B cell (primary cell): ENCODE data around the gene ATAD3B. TPM values are rescaled to one million over a fixed set of nuclear protein-coding genes. Genes with fewer than 3 reads are reported as not detected.

ENCODE experiments used
- ATAC-seq: fragments of 200-7000 bp; cut with Tn5 transposase; one replicate; pipeline ENCODE4 v1.10.0; 2021; ENCODE audit warnings: low read depth, mild to moderate bottlenecking, moderate number of reproducible peaks, moderate library complexity
- CTCF ChIA-PET: fragments of 350-600 bp; sonication (Branson Sonifier 250); formaldehyde crosslinking; loops from one replicate; lab custom pipeline; 2021; ENCODE audit warnings: antibody characterized with exemption, inconsistent platforms; lab: Charles Lee
- POLR2A ChIA-PET: fragments of 350-600 bp; sonication (Branson Sonifier 250); formaldehyde crosslinking; loops from one replicate; lab custom pipeline; 2021; ENCODE audit warnings: antibody characterized with exemption; lab: Charles Lee
- DNase-seq: peaks from one replicate; pipeline ENCODE4 v3.0.0; 2013
- H2AFZ ChIP-seq: 2 replicates; pipeline ENCODE4 v1.6.1; 2012; ENCODE audit warnings: mild to moderate bottlenecking, low read depth, low read length; ENCODE audit not compliant: insufficient read depth, poor library complexity, severe bottlenecking
- H3K27ac ChIP-seq, 2 donors: 1 replicate in 1 of 2; 2 replicates in 1 of 2; pipeline ENCODE4 v1.5.1; 2012 to 2013; ENCODE audit warnings: low read length in 2 of 2, mild to moderate bottlenecking in 2 of 2, moderate library complexity in 1 of 2
- H3K27me3 ChIP-seq, 4 experiments: fragments of 200-600 bp in 1 of 4; sonication (generic) in 1 of 4; replicated peaks in 1 of 4; 1 replicate in 2 of 4; 2 replicates in 2 of 4; pipeline versions ENCODE4 v1.6.1 to v1.7.0; 2013 to 2016; ENCODE audit warnings: low read length in 3 of 4, mild to moderate bottlenecking in 2 of 4, mixed read lengths in 1 of 4, moderate library complexity in 1 of 4; ENCODE audit not compliant: insufficient read depth in 4 of 4, control insufficient read depth in 3 of 4; ENCODE audit errors: control extremely low read depth in 1 of 4
- H3K36me3 ChIP-seq, 2 experiments: replicated peaks in 1 of 2; 1 replicate in 1 of 2; 2 replicates in 1 of 2; pipeline versions ENCODE4 v1.6.1 to v1.7.1; 2013; ENCODE audit warnings: low read length in 1 of 2; ENCODE audit not compliant: insufficient read depth in 2 of 2, control insufficient read depth in 1 of 2; ENCODE audit errors: control extremely low read depth in 1 of 2, extremely low read depth in 1 of 2
- H3K4me1 ChIP-seq, 2 donors: fragments of 200-600 bp in 1 of 2; sonication (generic) in 1 of 2; 1 replicate in 1 of 2; 2 replicates in 1 of 2; pipeline versions ENCODE4 v1.5.1 to v1.6.1; 2013 to 2017; ENCODE audit warnings: low read length in 2 of 2; ENCODE audit not compliant: control insufficient read depth in 2 of 2, insufficient read depth in 2 of 2
- H3K4me2 ChIP-seq: replicated peaks from 2 replicates; pipeline ENCODE3; 2012; ENCODE audit warnings: mild to moderate bottlenecking, low read depth, low read length; ENCODE audit not compliant: poor library complexity, severe bottlenecking
- H3K4me3 ChIP-seq, 5 experiments: fragments of 200-600 bp in 1 of 5; sonication (generic) in 1 of 5; 1 replicate in 3 of 5; 2 replicates in 2 of 5; pipeline versions ENCODE4 v1.5.1 to v1.7.0; 2011 to 2016; ENCODE audit warnings: low read length in 4 of 5, mild to moderate bottlenecking in 4 of 5, low read depth in 2 of 5, control low read depth in 1 of 5, moderate library complexity in 1 of 5; ENCODE audit not compliant: insufficient read depth in 1 of 5; ENCODE audit errors: control extremely low read depth in 1 of 5, extremely low read depth in 1 of 5
- H3K79me2 ChIP-seq: fragments of 200-600 bp; sonication (generic); one replicate; pipeline ENCODE4 v1.6.0; 2016; ENCODE audit warnings: low read length; ENCODE audit not compliant: control insufficient read depth, insufficient read depth
- H3K9ac ChIP-seq: fragments of 200-600 bp; sonication (generic); 2 replicates; pipeline ENCODE4 v1.6.1; 2017; ENCODE audit warnings: mild to moderate bottlenecking, low read length, moderate library complexity
- H3K9me3 ChIP-seq, 3 donors: one replicate each; pipeline versions ENCODE4 v1.6.1 to v1.7.1; 2013; ENCODE audit warnings: low read length in 2 of 3; ENCODE audit not compliant: control insufficient read depth in 2 of 3, insufficient read depth in 1 of 3; ENCODE audit errors: control extremely low read depth in 1 of 3
- H4K20me1 ChIP-seq: 2 replicates; pipeline ENCODE4 v1.6.0; 2012; ENCODE audit warnings: mild to moderate bottlenecking, low read length; ENCODE audit not compliant: insufficient read depth, control insufficient read depth, poor library complexity, severe bottlenecking
- H3K27ac Mint-ChIP-seq: one replicate; pipeline ENCODE4 v1.8.0; 2021; ENCODE audit warnings: mixed read lengths
- H3K27me3 Mint-ChIP-seq: one replicate; pipeline ENCODE4 v1.8.0; 2021; ENCODE audit warnings: mixed read lengths
- H3K4me1 Mint-ChIP-seq: one replicate; pipeline ENCODE4 v1.8.0; 2021; ENCODE audit warnings: mixed read lengths
- H3K4me3 Mint-ChIP-seq: one replicate; pipeline ENCODE4 v1.8.0; 2021; ENCODE audit warnings: mixed read lengths
- H3K9me3 Mint-ChIP-seq: one replicate; pipeline ENCODE4 v1.8.0; 2022; ENCODE audit warnings: mixed read lengths; ENCODE audit not compliant: insufficient read depth
- EZH2 ChIP-seq: IDR thresholded peaks from 2 replicates; pipeline ENCODE4 v1.6.1; 2012; ENCODE audit warnings: borderline replicate concordance, low read depth, mild to moderate bottlenecking, moderate library complexity, low read length; ENCODE audit not compliant: insufficient read depth, poor library complexity, severe bottlenecking
- WGBS: methylation state at CpG from one replicate; pipeline ENCODE4 v1.1.5; 2013; ENCODE audit warnings: missing lambda C conversion rate; ENCODE audit not compliant: insufficient coverage; 5-methylcytosine and 5-hydroxymethylcytosine counted together
- intact Hi-C: fragments of 100-400 bp; cut with micrococcal nuclease; formaldehyde crosslinking; loops from one replicate; pipeline ENCODE4 v1.10.0; 2022
- polyA plus RNA-seq: library from polyadenylated mRNA; depleted of rRNA; stranded (reverse); fragments of >200 nt; gene quantifications from 2 replicates; pipeline ENCODE4 v1.2.3, GENCODE V29; 2012
- total RNA-seq, 2 donors: library from RNA; stranded (reverse); fragments of 120-200 nt in 1 of 2; gene quantifications; 1 replicate in 1 of 2; 2 replicates in 1 of 2; pipeline versions ENCODE4 v1.2.3 to v1.2.4, GENCODE V29; 2013 to 2022
- TF ChIP-seq, protein P1 (sequence below): fragments of 200-600 bp; IDR thresholded peaks from one replicate; pipeline ENCODE4 v1.8.0; 2022; ENCODE audit warnings: antibody characterized with exemption, mild to moderate bottlenecking

The ATAD3B gene
- total and polyA plus RNA-seq, 2 donors (not counting 1 experiment from before 2014, with no cell fraction given), result 50.9 to 51.5 TPM

DNA sequence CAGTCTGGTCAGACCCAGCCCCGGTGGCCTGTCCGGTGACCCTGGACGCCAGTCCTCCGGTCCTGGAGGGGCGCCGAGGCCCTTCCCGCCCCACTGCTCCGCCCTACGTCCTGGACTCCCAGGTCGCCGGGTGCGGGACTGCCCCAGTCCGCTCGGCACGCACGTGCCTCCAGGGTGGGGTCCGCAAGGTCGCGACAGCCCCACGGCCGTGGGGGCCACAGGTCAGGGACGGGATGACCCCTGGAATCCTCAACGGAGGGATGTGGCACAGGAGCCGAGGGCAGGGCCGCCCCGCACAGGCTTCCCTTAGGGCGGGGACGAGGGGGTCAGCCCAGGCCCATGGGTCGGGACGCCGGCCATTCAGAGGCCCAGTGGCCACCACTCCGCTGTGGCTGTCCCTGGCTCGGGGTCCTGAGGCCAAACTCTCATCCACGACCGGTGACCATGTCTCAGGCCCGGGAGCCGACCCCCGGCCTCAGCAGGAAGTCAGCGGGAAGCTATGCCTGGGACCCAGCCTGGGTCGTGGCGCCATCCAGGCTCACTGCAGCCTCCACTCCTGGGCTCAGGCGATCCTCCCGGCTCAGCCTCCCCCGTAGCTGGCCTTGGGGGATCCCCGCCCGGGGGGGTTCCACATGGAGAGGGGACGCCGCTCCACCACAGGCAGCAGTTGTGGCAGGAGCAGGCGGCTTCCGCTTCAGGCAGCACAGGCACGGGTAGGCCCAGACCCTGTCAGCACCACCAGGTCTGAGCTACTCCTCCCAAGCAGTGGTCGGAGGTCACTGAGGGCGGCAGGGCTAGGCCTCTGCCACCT is 69.5 kb downstream of the ATAD3B start:
- intact Hi-C loops, result no loop called here
- Histone ChIP-seq H3K4me3 (peak overlapping the region in 3 of 5 experiments; percentile 20 to 29 (median 29)), H3K4me1 (peaks cover 6 to 11% of the 10 kb centered on the region in 2 donors), H3K4me2 (peak overlapping the region; percentile 84), H3K27ac (no peak overlapping the region), H3K9ac (no peak overlapping the region), H2AFZ (no peak overlapping the region), H3K36me3 (peaks cover 0 to 20% of the 10 kb centered on the region in 2 experiments), H4K20me1 (peaks cover 27% of the 10 kb centered on the region), H3K9me3 (no peaks in the 10 kb centered on the region), H3K27me3 (peaks cover 0 to 7% (median 1%) of the 10 kb centered on the region in 4 experiments), H3K79me2 (peaks cover 43% of the 10 kb centered on the region)
- H3K4me3 Mint-ChIP-seq, result peak overlapping the region; percentile 66
- no peak for TF ChIP-seq EZH2
- TF ChIP-seq, protein P1, sequence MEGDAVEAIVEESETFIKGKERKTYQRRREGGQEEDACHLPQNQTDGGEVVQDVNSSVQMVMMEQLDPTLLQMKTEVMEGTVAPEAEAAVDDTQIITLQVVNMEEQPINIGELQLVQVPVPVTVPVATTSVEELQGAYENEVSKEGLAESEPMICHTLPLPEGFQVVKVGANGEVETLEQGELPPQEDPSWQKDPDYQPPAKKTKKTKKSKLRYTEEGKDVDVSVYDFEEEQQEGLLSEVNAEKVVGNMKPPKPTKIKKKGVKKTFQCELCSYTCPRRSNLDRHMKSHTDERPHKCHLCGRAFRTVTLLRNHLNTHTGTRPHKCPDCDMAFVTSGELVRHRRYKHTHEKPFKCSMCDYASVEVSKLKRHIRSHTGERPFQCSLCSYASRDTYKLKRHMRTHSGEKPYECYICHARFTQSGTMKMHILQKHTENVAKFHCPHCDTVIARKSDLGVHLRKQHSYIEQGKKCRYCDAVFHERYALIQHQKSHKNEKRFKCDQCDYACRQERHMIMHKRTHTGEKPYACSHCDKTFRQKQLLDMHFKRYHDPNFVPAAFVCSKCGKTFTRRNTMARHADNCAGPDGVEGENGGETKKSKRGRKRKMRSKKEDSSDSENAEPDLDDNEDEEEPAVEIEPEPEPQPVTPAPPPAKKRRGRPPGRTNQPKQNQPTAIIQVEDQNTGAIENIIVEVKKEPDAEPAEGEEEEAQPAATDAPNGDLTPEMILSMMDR, result no peak
- ChIA-PET POLR2A (interaction anchor here (0.5 to 0.7 kb wide), 2 partner anchors 12 to 152 kb away, joined by 3 read pairs; no protein-coding TSS in a partner anchor), CTCF (no interaction called here)
- 80% methylated on average over 53 of the region's 53 CpGs for WGBS
- peaks cover 3% of the 10 kb centered on the region for H3K27me3 Mint-ChIP-seq
- H3K27ac Mint-ChIP-seq, result no peak overlapping the region
- DNase-seq, result no peak
- no peak for ATAC-seq
- peaks cover 7% of the 10 kb centered on the region for H3K4me1 Mint-ChIP-seq
- H3K9me3 Mint-ChIP-seq, result no peaks in the 10 kb centered on the region
